ENCODE measurements around the gene MAPKAPK3.
"Not testable (repeated sequence)": the region's sequence is repeated elsewhere in the genome, so short reads cannot be mapped to it uniquely, and the experiment has no call there.

MAPKAPK3 gene

DNA sequence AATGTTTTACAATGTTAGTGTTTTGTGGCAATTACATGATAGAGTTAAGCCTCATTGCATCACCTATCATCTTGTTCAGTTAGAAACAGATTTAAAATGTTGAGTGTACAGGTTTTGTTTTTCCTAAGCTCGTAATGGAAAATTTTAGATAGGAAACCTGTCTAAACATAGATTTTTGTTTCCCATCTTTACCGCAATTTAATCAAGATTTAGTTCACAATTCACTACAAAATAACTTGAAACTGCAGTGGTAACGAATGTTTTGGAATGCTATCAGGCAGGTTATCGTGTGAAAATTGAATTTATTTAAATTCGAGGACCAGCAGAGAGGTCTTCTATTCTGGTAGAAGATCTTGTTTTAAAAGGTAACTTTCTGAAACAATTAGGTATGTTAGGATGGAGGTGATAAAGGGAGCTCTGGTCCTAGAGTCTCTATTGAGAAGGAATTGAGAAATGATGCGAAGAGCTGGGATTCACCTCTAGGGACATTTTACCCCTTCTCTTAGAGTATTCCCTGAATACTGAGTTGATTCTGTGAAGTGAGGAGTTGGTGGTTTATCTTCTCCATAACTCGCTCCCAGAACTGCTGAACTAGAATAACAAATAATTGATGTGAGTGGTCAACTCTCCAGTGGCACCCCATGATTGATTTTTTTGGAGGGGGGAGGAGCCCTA is 59.2 kb downstream of the MAPKAPK3 start:
- no peak for DNase-seq (ENCODE audit: low read depth in 2 of 3, low spot score in 2 of 3)

DNA sequence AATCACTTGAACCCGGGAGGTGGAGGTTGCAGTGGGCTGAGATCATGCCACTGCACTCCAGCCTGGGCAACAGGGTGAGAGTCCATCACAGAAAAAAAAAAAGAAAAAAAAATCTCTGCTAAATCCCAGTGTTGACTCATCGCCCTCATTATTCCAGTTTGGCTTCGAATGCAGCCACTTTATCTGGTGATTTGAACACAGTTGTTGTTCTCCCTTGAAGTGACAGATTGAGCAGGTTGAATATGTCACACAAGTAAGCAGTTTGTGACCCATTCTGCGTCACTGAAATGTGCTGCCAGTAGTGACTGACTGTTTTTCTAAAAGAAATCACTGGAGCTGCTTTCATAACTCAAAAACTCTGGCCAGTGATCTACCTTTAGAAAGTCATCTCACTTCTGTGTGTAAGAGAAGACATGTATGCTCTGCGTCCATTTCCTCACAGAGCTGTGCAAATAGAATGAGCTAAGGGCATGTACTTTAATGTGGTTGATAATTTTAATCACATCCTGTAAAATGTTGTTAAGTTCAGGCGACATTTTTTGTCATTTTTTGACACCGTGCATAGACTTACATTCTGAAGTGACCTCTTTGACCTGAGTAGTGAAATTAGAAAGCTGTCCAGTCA is 70.3 kb downstream of the MAPKAPK3 start:
- DNase-seq (ENCODE audit: low read depth in 2 of 3, low spot score in 2 of 3): no peak

DNA sequence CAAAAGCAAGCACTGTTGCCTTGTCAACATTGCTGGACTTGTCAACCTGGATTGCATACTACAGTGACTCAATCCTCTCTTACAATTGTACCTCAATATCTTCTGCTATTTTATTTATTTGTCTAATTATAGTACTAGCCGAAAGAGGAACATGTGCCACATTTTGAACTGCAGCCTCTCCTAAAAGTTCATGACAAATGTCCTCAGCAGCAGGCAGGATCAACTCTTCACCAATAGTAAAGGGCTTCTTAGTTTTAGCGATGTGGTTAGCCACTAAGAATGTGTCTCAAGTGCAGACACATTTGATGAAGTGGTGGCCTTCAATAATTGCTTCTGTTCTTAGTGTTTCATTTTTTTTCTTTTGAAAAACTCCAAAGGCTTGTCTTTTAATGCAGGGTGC is 71.0 kb downstream of the MAPKAPK3 start:
- DNase-seq (ENCODE audit: low read depth in 2 of 3, low spot score in 2 of 3): no peak

DNA sequence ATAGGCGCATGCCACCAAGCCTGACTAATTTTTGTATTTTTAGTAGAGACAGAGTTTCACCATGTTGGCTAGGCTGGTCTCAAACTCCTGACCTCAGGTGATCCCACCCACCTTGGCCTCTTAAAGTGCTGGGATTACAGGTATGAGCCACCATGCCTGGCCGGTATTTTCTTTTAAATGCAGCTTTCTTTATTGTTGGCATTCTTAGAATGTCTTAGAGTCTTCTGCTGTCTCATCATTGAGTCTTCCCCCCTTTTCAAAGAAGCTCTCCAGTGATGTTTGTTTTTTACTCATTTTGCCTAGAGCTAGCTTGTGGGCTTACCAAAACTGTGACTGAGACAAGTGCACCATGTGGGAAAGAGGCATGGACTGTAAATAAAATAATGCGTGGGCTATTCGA is 71.7 kb downstream of the MAPKAPK3 start:
- DNase-seq (ENCODE audit: low read depth in 2 of 3, low spot score in 2 of 3): not testable (repeated sequence)

DNA sequence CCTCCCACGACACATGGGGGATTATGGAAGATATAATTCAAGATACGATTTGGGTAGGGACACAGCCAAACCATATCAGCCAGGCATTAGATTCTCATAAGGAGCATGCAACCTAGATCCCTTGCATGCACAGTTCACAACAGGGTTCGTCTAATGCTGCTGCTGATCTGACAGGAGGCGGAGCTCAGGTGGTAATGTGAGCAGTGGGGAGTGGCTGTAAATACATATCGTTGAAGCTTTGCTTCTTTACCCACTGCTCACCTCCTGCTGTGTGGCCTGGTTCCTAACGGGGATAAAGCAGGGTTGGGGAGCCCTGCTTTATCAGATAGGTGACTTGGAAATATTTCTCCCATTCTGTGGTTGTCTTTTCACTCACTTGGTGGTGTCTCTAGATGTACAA is 72.6 kb downstream of the MAPKAPK3 start:
- no peak for DNase-seq (ENCODE audit: low read depth in 2 of 3, low spot score in 2 of 3)

DNA sequence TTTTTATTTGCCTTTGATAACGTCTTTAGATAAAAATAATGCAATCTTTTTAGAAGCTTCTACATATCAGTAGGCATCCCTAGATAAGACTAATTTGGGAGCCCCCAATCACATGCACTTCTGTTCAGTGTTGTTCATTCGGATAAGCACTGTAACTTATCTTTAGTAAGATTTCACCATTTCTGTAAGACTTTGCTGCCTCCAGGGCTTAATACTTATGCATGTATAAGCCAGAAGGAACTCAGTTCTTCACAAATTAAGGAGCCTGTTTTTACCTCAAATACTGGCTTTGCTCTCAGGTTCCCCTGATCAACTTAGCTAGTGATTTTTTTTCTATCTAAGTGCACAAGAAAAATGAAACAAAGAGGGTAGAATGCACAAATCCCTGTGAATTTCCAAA is 78.1 kb downstream of the MAPKAPK3 start:
- DNase-seq (ENCODE audit: low read depth in 2 of 3, low spot score in 2 of 3): no peak

DNA sequence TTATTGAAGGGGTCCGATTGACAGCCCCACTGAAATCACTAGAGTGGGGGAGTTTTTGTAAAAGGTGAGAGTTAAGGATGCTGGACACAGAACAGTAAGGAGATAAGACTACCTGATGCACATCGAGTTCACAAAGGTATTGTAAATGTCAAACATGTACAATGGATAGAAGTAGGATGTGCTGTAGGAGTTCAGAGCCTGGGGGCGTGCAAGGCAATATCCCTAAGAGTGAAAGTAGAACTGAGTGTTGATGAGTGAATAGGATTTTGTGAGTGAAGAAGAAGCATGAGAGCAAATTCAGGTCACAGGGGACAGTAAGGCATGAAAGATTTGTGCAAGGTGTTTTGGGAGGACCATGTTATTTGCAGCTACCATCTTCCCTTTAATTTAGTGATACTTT is 79.3 kb downstream of the MAPKAPK3 start:
- DNase-seq (ENCODE audit: low read depth in 2 of 3, low spot score in 2 of 3): no peak

DNA sequence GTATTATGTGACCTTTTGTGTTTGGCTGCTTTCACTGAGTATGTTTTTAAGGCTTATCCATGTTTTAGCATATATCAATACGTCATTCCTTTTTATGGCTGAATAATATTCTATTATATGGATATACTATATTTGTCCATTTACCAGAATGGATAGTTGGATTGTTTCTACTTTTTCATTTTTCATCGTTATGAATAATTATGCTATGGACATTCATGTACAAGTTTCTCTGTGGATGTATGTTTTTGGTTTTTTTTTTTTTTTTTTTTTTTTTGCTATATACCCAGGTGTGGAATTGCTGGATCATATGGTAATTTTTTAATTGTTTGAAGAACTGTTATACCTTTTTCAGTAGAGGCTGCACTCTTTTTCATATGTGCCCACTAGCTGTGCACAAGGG is 81.3 kb downstream of the MAPKAPK3 start:
- DNase-seq (ENCODE audit: low read depth in 2 of 3, low spot score in 2 of 3): no peak
